Fibroblast of skin of right biceps (primary cell): ENCODE data around the gene CCSER1.

ENCODE experiments used
- DNase-seq: peaks from one replicate; pipeline ENCODE4 v3.0.0-alpha.2; 2013

CCSER1 gene

GRCh38 chr4:90130076-90130475 is 2.9 kb downstream of the CCSER1 start:
- no peak for DNase-seq

GRCh38 chr4:90137555-90137954 is 10.4 kb downstream of the CCSER1 start:
- DNase-seq, result no peak

- DNase-seq, result no peak
These were observed 14.9 kb downstream of the CCSER1 start for GRCh38 chr4:90142081-90142480.

- no peak for DNase-seq
These were observed 18.1 kb downstream of the CCSER1 start for GRCh38 chr4:90145319-90145718.

- DNase-seq, result no peak
These were observed 19.1 kb downstream of the CCSER1 start for GRCh38 chr4:90146306-90146705.

- DNase-seq, result no peak
These were observed 21.5 kb downstream of the CCSER1 start for GRCh38 chr4:90148574-90149148.

- DNase-seq, result no peak
These were observed 24.8 kb downstream of the CCSER1 start for GRCh38 chr4:90152024-90152423.

GRCh38 chr4:90159193-90159592 is 32.0 kb downstream of the CCSER1 start:
- no peak for DNase-seq

GRCh38 chr4:90160044-90160443 is 32.9 kb downstream of the CCSER1 start:
- DNase-seq, result no peak

- DNase-seq, result no peak
These were observed 35.4 kb downstream of the CCSER1 start for GRCh38 chr4:90162566-90162965.

GRCh38 chr4:90163872-90164271 is 36.7 kb downstream of the CCSER1 start:
- DNase-seq, result no peak

- DNase-seq, result no peak
These were observed 38.7 kb downstream of the CCSER1 start for GRCh38 chr4:90165883-90166282.

- no peak for DNase-seq
These were observed 44.3 kb downstream of the CCSER1 start for GRCh38 chr4:90171491-90171890.

- DNase-seq, result no peak
These were observed 47.4 kb downstream of the CCSER1 start for GRCh38 chr4:90174621-90175023.

- no peak for DNase-seq
These were observed 54.5 kb downstream of the CCSER1 start for GRCh38 chr4:90181644-90182043.

GRCh38 chr4:90183254-90183653 is 56.1 kb downstream of the CCSER1 start:
- DNase-seq, result no peak

GRCh38 chr4:90184560-90184959 is 57.4 kb downstream of the CCSER1 start:
- DNase-seq, result no peak

GRCh38 chr4:90185416-90185815 is 58.2 kb downstream of the CCSER1 start:
- no peak for DNase-seq

GRCh38 chr4:90186229-90186628 is 59.0 kb downstream of the CCSER1 start:
- DNase-seq, result no peak

- DNase-seq, result no peak
These were observed 60.1 kb downstream of the CCSER1 start for GRCh38 chr4:90187148-90187884.

- no peak for DNase-seq
These were observed 62.0 kb downstream of the CCSER1 start for GRCh38 chr4:90189178-90189577.

GRCh38 chr4:90189946-90190345 is 62.8 kb downstream of the CCSER1 start:
- no peak for DNase-seq

- DNase-seq, result no peak
These were observed 63.3 kb downstream of the CCSER1 start for GRCh38 chr4:90190525-90190924.

GRCh38 chr4:90198086-90198847 is 71.1 kb downstream of the CCSER1 start:
- no peak for DNase-seq
